ENCODE results near the gene RAB8B. TPM values are rescaled to one million over a fixed set of nuclear protein-coding genes. Genes with fewer than 3 reads are reported as not detected.

The RAB8B gene
- total and polyA plus RNA-seq, 3 donors from 2014 or later: 19.3 to 38.7 (median 20.8) TPM

DNA sequence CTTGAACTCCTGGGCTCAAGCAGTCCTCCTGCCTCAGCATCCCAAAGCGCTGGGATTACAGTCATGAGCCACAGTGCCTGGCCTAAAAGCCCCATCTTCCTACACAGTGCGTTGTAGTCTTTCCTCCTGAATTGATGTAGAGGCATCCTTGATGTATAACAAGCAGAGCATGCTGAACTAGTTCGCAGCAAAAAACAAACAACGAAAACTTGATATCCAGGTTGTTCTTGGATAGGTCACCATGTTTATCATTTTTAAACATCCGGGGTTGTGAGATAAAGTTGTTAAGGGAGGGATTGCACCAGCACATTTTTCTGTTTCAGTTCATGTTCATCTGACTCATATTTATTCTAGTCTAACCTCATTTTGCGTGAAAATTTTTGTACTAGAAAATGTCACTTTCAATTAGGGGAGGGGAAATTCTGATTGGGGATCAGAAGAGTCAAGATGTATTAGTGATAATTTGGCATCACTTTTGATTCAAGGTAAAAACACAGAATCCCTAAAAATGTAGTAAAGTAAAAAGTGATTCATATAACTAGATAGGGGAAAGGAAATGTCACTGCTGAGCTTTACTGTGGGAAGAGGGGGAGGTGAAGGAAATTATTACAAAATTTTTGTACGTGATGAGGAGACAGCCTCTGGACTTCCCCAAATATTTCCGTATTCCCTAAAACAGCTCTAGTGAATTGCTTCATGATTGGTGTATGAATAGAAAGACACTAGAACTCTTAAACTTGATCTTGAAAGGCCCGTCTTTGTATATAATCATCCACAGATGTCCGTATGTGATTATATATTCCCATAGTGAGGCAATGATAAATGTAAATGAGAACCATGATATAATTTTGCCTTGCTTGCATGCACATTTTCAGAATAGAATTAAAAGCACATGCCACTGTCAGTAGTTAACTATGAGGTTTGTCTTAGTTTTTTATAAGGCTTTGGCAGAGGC, 22.9 kb downstream of the RAB8B start:
- intact Hi-C loops (cut with DNase I; ENCODE audit: low total_unique reads): no loop called here
- Histone ChIP-seq H3K27me3 (no peaks in the 10 kb centered on the region), H3K27ac (peak overlapping the region in 1 of 2 donors; percentile 27), H3K36me3 (ENCODE audit: low read depth, missing control alignments) (no peaks in the 10 kb centered on the region), H3K4me3 (no peak overlapping the region), H3K9me3 (no peaks in the 10 kb centered on the region), H3K4me1 (peaks cover 20% of the 10 kb centered on the region)
- DNase-seq: no peak
- no peak for TF ChIP-seq POLR2A (IDR thresholded peaks at IDR 0.05)
- TF ChIP-seq, protein P1, sequence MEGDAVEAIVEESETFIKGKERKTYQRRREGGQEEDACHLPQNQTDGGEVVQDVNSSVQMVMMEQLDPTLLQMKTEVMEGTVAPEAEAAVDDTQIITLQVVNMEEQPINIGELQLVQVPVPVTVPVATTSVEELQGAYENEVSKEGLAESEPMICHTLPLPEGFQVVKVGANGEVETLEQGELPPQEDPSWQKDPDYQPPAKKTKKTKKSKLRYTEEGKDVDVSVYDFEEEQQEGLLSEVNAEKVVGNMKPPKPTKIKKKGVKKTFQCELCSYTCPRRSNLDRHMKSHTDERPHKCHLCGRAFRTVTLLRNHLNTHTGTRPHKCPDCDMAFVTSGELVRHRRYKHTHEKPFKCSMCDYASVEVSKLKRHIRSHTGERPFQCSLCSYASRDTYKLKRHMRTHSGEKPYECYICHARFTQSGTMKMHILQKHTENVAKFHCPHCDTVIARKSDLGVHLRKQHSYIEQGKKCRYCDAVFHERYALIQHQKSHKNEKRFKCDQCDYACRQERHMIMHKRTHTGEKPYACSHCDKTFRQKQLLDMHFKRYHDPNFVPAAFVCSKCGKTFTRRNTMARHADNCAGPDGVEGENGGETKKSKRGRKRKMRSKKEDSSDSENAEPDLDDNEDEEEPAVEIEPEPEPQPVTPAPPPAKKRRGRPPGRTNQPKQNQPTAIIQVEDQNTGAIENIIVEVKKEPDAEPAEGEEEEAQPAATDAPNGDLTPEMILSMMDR (IDR thresholded peaks at IDR 0.05): no peak
- 60 to 66% methylated on average over 10 of the region's 10 CpGs for WGBS, 2 donors

DNA sequence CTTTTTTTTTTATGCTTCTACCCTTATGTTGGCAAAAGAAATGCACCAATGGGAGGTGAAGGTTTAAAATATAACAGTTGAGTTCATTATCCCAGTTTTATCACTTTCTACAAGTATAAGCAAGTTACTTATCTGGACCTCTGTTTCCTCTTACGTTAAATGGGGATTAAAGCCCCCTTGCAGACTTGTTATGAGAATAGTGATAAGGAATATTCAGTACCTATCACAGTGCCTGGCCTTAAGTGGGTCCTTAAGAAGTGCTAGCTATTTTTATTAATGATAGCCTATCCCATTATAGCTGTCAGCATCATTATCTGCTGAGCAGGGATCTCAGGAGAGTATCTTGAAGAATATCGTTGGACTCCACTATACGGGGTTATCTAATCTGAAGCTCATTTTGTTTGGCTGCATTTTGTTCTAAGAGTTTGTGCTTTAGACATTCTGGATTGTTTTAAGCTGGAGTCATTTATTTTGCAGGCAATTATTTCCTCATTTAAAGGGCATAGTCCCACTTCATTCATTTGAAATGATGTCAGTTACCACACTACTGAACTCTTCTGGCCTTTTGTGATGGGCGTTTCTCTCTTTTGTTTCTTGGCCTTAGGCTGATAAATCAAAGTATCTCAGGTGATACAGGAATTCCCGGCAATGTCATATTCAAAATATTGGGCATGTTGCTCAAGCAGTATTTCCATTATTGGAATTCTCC, 28.8 kb downstream of the RAB8B start:
- Histone ChIP-seq H3K36me3 (ENCODE audit: low read depth, missing control alignments) (no peaks in the 10 kb centered on the region), H3K27me3 (no peaks in the 10 kb centered on the region), H3K4me3 (no peak overlapping the region), H3K4me1 (peaks cover 1% of the 10 kb centered on the region), H3K9me3 (no peaks in the 10 kb centered on the region), H3K27ac (no peak overlapping the region)
- WGBS, 2 donors: 45 to 57% methylated on average over 5 of the region's 5 CpGs
- DNase-seq: no peak
- intact Hi-C loops (cut with DNase I; ENCODE audit: low total_unique reads): no loop called here
- no peak for TF ChIP-seq POLR2A (IDR thresholded peaks at IDR 0.05)

DNA sequence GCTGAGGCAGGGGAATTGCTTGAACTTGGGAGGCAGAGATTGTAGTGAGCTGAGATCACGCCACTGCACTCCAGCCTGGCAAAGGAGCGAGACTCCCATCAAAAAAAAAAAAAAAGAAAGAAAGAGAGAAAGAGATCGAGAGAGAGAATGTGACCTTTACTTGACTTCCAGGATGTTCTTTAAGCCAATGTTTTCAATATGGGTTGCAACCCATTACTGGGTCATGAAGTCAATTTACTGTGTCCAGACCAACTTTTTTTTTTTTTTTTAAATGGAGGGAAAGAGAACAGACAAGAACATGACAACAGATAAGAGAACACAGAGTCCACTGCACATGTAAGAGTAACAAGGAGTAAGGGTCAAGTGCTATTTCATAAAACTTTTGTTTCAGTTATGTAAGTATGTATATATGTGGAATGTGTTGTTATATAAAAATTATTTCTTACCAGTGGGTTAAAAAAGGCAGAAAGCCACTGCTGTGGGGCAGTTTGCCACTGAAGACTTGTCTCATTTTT, 29.8 kb downstream of the RAB8B start:
- WGBS, 2 donors: 67 to 81% methylated on average over 3 of the region's 3 CpGs
- no peak overlapping the region for H3K27ac ChIP-seq
- H3K4me3 ChIP-seq: no peak overlapping the region
- no peak for DNase-seq
- H3K36me3 ChIP-seq (ENCODE audit: low read depth, missing control alignments): no peaks in the 10 kb centered on the region
- intact Hi-C loops (cut with DNase I; ENCODE audit: low total_unique reads): no loop called here
- TF ChIP-seq, protein P1 (IDR thresholded peaks at IDR 0.05): no peak
- no peak for TF ChIP-seq POLR2A (IDR thresholded peaks at IDR 0.05)
- H3K27me3 ChIP-seq: no peaks in the 10 kb centered on the region
- no peaks in the 10 kb centered on the region for H3K9me3 ChIP-seq
- H3K4me1 ChIP-seq: no peaks in the 10 kb centered on the region

DNA sequence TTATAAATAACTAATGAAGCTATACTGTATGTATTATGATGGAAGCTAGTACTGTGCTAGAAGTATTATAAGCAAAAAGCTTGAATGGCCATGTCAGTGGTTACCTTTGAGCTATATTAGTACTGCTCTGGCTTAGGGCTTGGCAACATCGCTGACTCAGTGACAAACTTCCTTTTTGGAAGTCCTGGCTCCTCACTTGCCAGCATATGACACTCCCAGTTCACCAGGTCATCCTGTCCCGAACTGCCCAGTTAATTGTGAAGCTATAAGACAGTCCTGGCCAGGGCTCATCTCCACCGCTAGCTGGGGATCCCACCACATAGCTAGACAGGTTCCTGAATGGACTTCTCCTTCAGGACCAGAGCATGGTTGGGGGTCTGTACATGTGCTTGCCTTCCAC, 31.9 kb downstream of the RAB8B start:
- H3K36me3 ChIP-seq (ENCODE audit: low read depth, missing control alignments): no peaks in the 10 kb centered on the region
- 59 to 71% methylated on average over 3 of the region's 3 CpGs for WGBS, 2 donors
- no peak for TF ChIP-seq POLR2A (IDR thresholded peaks at IDR 0.05)
- TF ChIP-seq, protein P1 (IDR thresholded peaks at IDR 0.05): no peak
- H3K4me1 ChIP-seq: no peaks in the 10 kb centered on the region
- H3K9me3 ChIP-seq: no peaks in the 10 kb centered on the region
- H3K4me3 ChIP-seq: no peak overlapping the region
- no peak for DNase-seq
- H3K27ac ChIP-seq: no peak overlapping the region
- H3K27me3 ChIP-seq: no peaks in the 10 kb centered on the region
- intact Hi-C loops (cut with DNase I; ENCODE audit: low total_unique reads): no loop called here

DNA sequence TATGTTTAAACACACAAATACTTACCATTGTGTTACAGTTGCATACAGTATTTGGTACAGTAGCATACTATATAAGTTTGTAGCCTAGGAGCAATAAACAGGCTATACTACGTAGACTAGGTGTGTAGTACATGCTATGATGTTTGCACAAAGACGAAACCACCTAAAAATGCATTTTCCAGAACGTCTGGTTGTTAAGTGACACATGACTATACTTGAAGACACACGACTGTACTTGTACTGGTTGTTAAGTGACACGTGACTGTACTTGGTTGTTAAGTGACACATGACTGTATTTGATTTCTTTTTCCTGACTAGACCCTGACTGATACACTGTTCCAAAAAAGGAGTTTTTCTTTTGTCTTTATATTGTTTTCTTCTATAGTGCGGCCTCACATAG, 34.1 kb downstream of the RAB8B start:
- Histone ChIP-seq H3K9me3 (no peaks in the 10 kb centered on the region), H3K27me3 (no peaks in the 10 kb centered on the region), H3K4me1 (no peaks in the 10 kb centered on the region), H3K4me3 (no peak overlapping the region), H3K36me3 (ENCODE audit: low read depth, missing control alignments) (no peaks in the 10 kb centered on the region), H3K27ac (no peak overlapping the region)
- 74 to 85% methylated on average over 6 of the region's 6 CpGs for WGBS, 2 donors
- intact Hi-C loops (cut with DNase I; ENCODE audit: low total_unique reads): no loop called here
- no peak for DNase-seq
- TF ChIP-seq, protein P1 (IDR thresholded peaks at IDR 0.05): no peak
- TF ChIP-seq POLR2A (IDR thresholded peaks at IDR 0.05): no peak

Measured in testis (tissue), 3 donors.